ENCODE data around the gene SGIP1.
"Not testable (repeated sequence)": the region's sequence is repeated elsewhere in the genome, so short reads cannot be mapped to it uniquely, and the experiment has no call there.

SGIP1 gene

GRCh38 chr1:66686406-66686805 is 152.5 kb downstream of the SGIP1 start:
- FAIRE-seq, result no peak

- FAIRE-seq, result no peak
Observed at GRCh38 chr1:66687358-66687757, 153.4 kb downstream of the SGIP1 start.

GRCh38 chr1:66690666-66691381 is 156.9 kb downstream of the SGIP1 start:
- no peak for FAIRE-seq

- FAIRE-seq, result no peak
Observed at GRCh38 chr1:66692681-66693080, 158.7 kb downstream of the SGIP1 start.

- no peak for FAIRE-seq
Observed at GRCh38 chr1:66693856-66694255, 159.9 kb downstream of the SGIP1 start.

GRCh38 chr1:66695116-66695515 is 161.2 kb downstream of the SGIP1 start:
- no peak for FAIRE-seq

- FAIRE-seq, result no peak
Observed at GRCh38 chr1:66696771-66697170, 162.8 kb downstream of the SGIP1 start.

- no peak for FAIRE-seq
Observed at GRCh38 chr1:66699213-66699612, 165.3 kb downstream of the SGIP1 start.

- FAIRE-seq, result no peak
Observed at GRCh38 chr1:66704177-66704875, 170.4 kb downstream of the SGIP1 start.

GRCh38 chr1:66705110-66705509 is 171.2 kb downstream of the SGIP1 start:
- FAIRE-seq, result no peak

GRCh38 chr1:66711420-66711819 is 177.5 kb downstream of the SGIP1 start:
- no peak for FAIRE-seq

GRCh38 chr1:66712839-66713238 is 178.9 kb downstream of the SGIP1 start:
- FAIRE-seq, result no peak

GRCh38 chr1:66723985-66724384 is 190.0 kb downstream of the SGIP1 start:
- FAIRE-seq, result no peak

- peak; percentile 84 for FAIRE-seq
Observed at GRCh38 chr1:66725885-66726665, 192.1 kb downstream of the SGIP1 start.

- FAIRE-seq, result no peak
Observed at GRCh38 chr1:66728021-66728420, 194.1 kb downstream of the SGIP1 start.

GRCh38 chr1:66728716-66729115 is 194.8 kb downstream of the SGIP1 start:
- FAIRE-seq, result not testable (repeated sequence)

GRCh38 chr1:66729119-66729518 is 195.2 kb downstream of the SGIP1 start:
- no peak for FAIRE-seq

- no peak for FAIRE-seq
Observed at GRCh38 chr1:66729523-66729922, 195.6 kb downstream of the SGIP1 start.

GRCh38 chr1:66730462-66730861 is 196.5 kb downstream of the SGIP1 start:
- FAIRE-seq, result no peak

- FAIRE-seq, result no peak
Observed at GRCh38 chr1:66731170-66731865, 197.4 kb downstream of the SGIP1 start.

GRCh38 chr1:66732407-66733166 is 198.6 kb downstream of the SGIP1 start:
- no peak for FAIRE-seq

- no peak for FAIRE-seq
Observed at GRCh38 chr1:66733348-66734017, 199.5 kb downstream of the SGIP1 start.

All from A204.1 (cell line).